CD4-positive, alpha-beta T cell treated with Interferon gamma for 1 hour (primary cell): ENCODE results near the gene OR51B2.

ENCODE experiments used
- DNase-seq: peaks from one replicate; pipeline ENCODE4 v3.0.0-alpha.2; 2020

Gene OR51B2

GRCh38 chr11:5280582-5281102 lies 43.5 kb downstream of the OR51B2 start:
- peak; percentile 38 for DNase-seq

GRCh38 chr11:5279471-5280090 lies 44.5 kb downstream of the OR51B2 start:
- DNase-seq = no peak

GRCh38 chr11:5277807-5278382 lies 46.2 kb downstream of the OR51B2 start:
- DNase-seq = no peak

GRCh38 chr11:5276697-5277096 lies 47.4 kb downstream of the OR51B2 start:
- no peak for DNase-seq

GRCh38 chr11:5275369-5276110 lies 48.6 kb downstream of the OR51B2 start:
- no peak for DNase-seq

- DNase-seq = no peak
Measured at GRCh38 chr11:5274395-5274794, 49.7 kb downstream of the OR51B2 start.
